HepG2 (cell line): Measurements from ENCODE around the gene GTF2B. TPM values are rescaled to one million over a fixed set of nuclear protein-coding genes. Genes with fewer than 3 reads are reported as not detected.

Source experiments
- AGO1 ChIP-seq: fragments of 200-400 bp; formaldehyde crosslinking; IDR thresholded peaks from 2 replicates; pipeline ENCODE4 v1.6.1; 2017; ENCODE audit warnings: mild to moderate bottlenecking, low read depth, low read length, moderate library complexity; ENCODE audit not compliant: poor library complexity, severe bottlenecking
- AGO2 ChIP-seq: fragments of 200-400 bp; formaldehyde crosslinking; optimal IDR thresholded peaks from 2 replicates; pipeline ENCODE3; 2017; ENCODE audit warnings: mild to moderate bottlenecking, low read depth, low read length, moderate library complexity
- BATF2 ChIP-seq: sonication (generic); formaldehyde crosslinking; IDR thresholded peaks from 2 replicates; pipeline ENCODE4 v1.8.0; 2022; ENCODE audit warnings: mild to moderate bottlenecking, missing genetic modification reagents, moderate library complexity
- DDIT3 ChIP-seq: sonication (generic); formaldehyde crosslinking; IDR thresholded peaks from 2 replicates; pipeline ENCODE4 v1.4.0; 2020; ENCODE audit warnings: mild to moderate bottlenecking, missing genetic modification reagents
- DNMT1 ChIP-seq: sonication (generic); formaldehyde crosslinking; IDR thresholded peaks from 2 replicates; pipeline ENCODE4 v1.5.1; 2020; ENCODE audit warnings: mild to moderate bottlenecking, missing genetic modification reagents
- GABPB1 ChIP-seq: IDR thresholded peaks from 2 replicates; pipeline ENCODE4 v1.6.1; 2016; ENCODE audit warnings: mild to moderate bottlenecking, missing genetic modification reagents, moderate library complexity, missing compliant biosample characterization
- GATAD1 ChIP-seq: IDR thresholded peaks from 2 replicates; pipeline ENCODE4 v1.6.1; 2016; ENCODE audit warnings: missing genetic modification reagents, missing compliant biosample characterization
- IKZF4 ChIP-seq: sonication (generic); formaldehyde crosslinking; IDR thresholded peaks from 2 replicates; pipeline ENCODE4 v1.5.1; 2020; ENCODE audit warnings: borderline replicate concordance, mild to moderate bottlenecking, low read depth, missing genetic modification reagents; ENCODE audit errors: not compliant biosample characterization
- LCORL ChIP-seq, 2 experiments: fragments of 450-650 bp in 1 of 2; sonication (generic) in 1 of 2; formaldehyde crosslinking in 1 of 2; IDR thresholded peaks; 2 replicates each; pipeline versions ENCODE4 v1.5.0 to v1.6.1; 2017 to 2020; ENCODE audit warnings: antibody characterized with exemption in 1 of 2, missing genetic modification reagents in 1 of 2
- MAZ ChIP-seq, 2 experiments: sonication (generic) in 1 of 2; formaldehyde crosslinking in 1 of 2; IDR thresholded peaks; 2 replicates each; pipeline versions ENCODE4 v1.5.0 to v1.6.1; 2012 to 2020; ENCODE audit warnings: low read depth in 2 of 2, mild to moderate bottlenecking in 2 of 2, borderline replicate concordance in 1 of 2, improper control_type of control experiment in 1 of 2, low read length in 1 of 2, missing genetic modification reagents in 1 of 2, moderate library complexity in 1 of 2
- NPAS2 ChIP-seq: sonication (generic); formaldehyde crosslinking; IDR thresholded peaks from 2 replicates; pipeline ENCODE4 v1.8.0; 2022; ENCODE audit warnings: mild to moderate bottlenecking, missing genetic modification reagents, borderline replicate concordance
- PAXIP1 ChIP-seq: sonication (generic); formaldehyde crosslinking; conservative IDR thresholded peaks from 2 replicates; pipeline ENCODE4 v1.4.0; 2020; ENCODE audit warnings: mild to moderate bottlenecking, missing genetic modification reagents, moderate library complexity
- SKIL ChIP-seq: sonication (generic); formaldehyde crosslinking; IDR thresholded peaks from 2 replicates; pipeline ENCODE4 v1.8.0; 2022; ENCODE audit warnings: missing genetic modification reagents, mild to moderate bottlenecking, moderate library complexity, borderline replicate concordance
- SOX5 ChIP-seq: IDR thresholded peaks from 2 replicates; pipeline ENCODE4 v1.6.1; 2016; ENCODE audit warnings: borderline replicate concordance
- STAG1 ChIP-seq: sonication (generic); formaldehyde crosslinking; IDR thresholded peaks from 2 replicates; pipeline ENCODE4 v1.4.0; 2020; ENCODE audit warnings: missing genetic modification reagents
- U2AF1 ChIP-seq: fragments of 200-400 bp; formaldehyde crosslinking; optimal IDR thresholded peaks from 2 replicates; pipeline ENCODE3; 2017; ENCODE audit warnings: mild to moderate bottlenecking, low read depth, low read length
- ZBTB34 ChIP-seq: sonication (generic); formaldehyde crosslinking; IDR thresholded peaks from 2 replicates; pipeline ENCODE4 v1.8.0; 2022; ENCODE audit warnings: mild to moderate bottlenecking, missing genetic modification reagents
- ZMAT5 ChIP-seq: sonication (generic); formaldehyde crosslinking; IDR thresholded peaks from 2 replicates; pipeline ENCODE4 v1.5.0; 2020; ENCODE audit warnings: mild to moderate bottlenecking, low read depth, missing genetic modification reagents, borderline replicate concordance
- ZNF510 ChIP-seq: sonication (generic); formaldehyde crosslinking; IDR thresholded peaks from 2 replicates; pipeline ENCODE4 v1.4.0; 2020; ENCODE audit warnings: low read depth, mild to moderate bottlenecking, missing genetic modification reagents
- ZNF598 ChIP-seq: sonication (generic); formaldehyde crosslinking; IDR thresholded peaks from 2 replicates; pipeline ENCODE4 v1.5.1; 2020; ENCODE audit warnings: mild to moderate bottlenecking, missing genetic modification reagents, borderline replicate concordance
- ZNF674 ChIP-seq: sonication (generic); formaldehyde crosslinking; IDR thresholded peaks from 2 replicates; pipeline ENCODE4 v1.5.0; 2020; ENCODE audit warnings: low read depth, mild to moderate bottlenecking, missing genetic modification reagents
- polyA plus RNA-seq, 8 experiments: library from polyadenylated mRNA; depleted of rRNA in 3 of 8; stranded (reverse) in 7 of 8; unstranded in 1 of 8; fragments of >200 nt; fragmentation: Illumina TruSeq in 4 of 8; extraction: Trizol in 4 of 8; gene quantifications; 2 replicates each; pipeline versions ENCODE4 v1.2.1 to v1.2.3, GENCODE V29; 2011 to 2016; ENCODE audit warnings: low read depth in 4 of 8, missing spikeins in 1 of 8, mixed read lengths in 1 of 8; ENCODE audit not compliant: insufficient read depth in 1 of 8
- total RNA-seq, 5 experiments: library from RNA; depleted of rRNA; stranded (reverse); fragments of >200 nt; fragmentation: Illumina TruSeq; extraction: Trizol; gene quantifications; 2 replicates each; pipeline ENCODE4 v1.2.3, GENCODE V29; 2016; ENCODE audit warnings: low read depth in 1 of 5

Gene GTF2B
- total and polyA plus RNA-seq, 2 of the 13 experiments (the other 11 are each of a cell fraction or from before 2014, with no cell fraction given): 31.5 to 43.4 TPM

GRCh38 chr1:88920845-88921244 lies 29.5 kb upstream of the GTF2B start (continued):
- TF ChIP-seq MAZ (IDR thresholded peaks at IDR 0.05; ENCODE audit: borderline replicate concordance, low read depth, low read length) (no peak), MAZ (CRISPR knock-in tag; IDR thresholded peaks at IDR 0.05; ENCODE audit: low read depth) (no peak), GABPB1 (CRISPR knock-in tag) (no peak), ZNF510 (no peak), AGO1 (no peak), ZNF598 (CRISPR knock-in tag) (no peak), BATF2 (CRISPR knock-in tag) (no peak), IKZF4 (CRISPR knock-in tag) (no peak), ZBTB34 (CRISPR knock-in tag) (no peak), GATAD1 (CRISPR knock-in tag) (no peak), U2AF1 (no peak), DDIT3 (CRISPR knock-in tag) (no peak), ZMAT5 (CRISPR knock-in tag) (no peak), PAXIP1 (CRISPR knock-in tag) (peak; percentile 81), DNMT1 (CRISPR knock-in tag) (no peak), STAG1 (no peak), SOX5 (CRISPR knock-in tag) (peak; percentile 51; the same call in 1 of the 2 replicates), ZNF674 (CRISPR knock-in tag) (no peak), AGO2 (no peak), LCORL (IDR thresholded peaks at IDR 0.05) (no peak), LCORL (CRISPR knock-in tag; IDR thresholded peaks at IDR 0.05) (no peak), NPAS2 (CRISPR knock-in tag) (no peak), SKIL (CRISPR knock-in tag) (no peak)
